RWPE1 (cell line): ENCODE measurements around the gene FAM83F.

Experiments
- CTCF ChIA-PET: fragments of 350-600 bp; sonication (Branson Sonifier 250); formaldehyde crosslinking; extraction: SDS; loops from one replicate; lab custom pipeline; 2021; lab: Yijun Ruan, JAX
- POLR2A ChIA-PET: fragments of 400-600 bp; formaldehyde crosslinking; extraction: SDS; loops from one replicate; lab custom pipeline; 2020; ENCODE audit warnings: antibody characterized with exemption; ENCODE audit not compliant: low non-redundant PET; lab: Yijun Ruan, JAX
- DNase-seq: peaks from one replicate; pipeline ENCODE4 v3.0.0; 2012; ENCODE audit warnings: low spot score
- H3K27ac ChIP-seq: fragments of 450-650 bp; 2 replicates; pipeline ENCODE4 v1.5.1; 2017
- TF ChIP-seq, protein P1 (sequence below): fragments of 450-650 bp; conservative IDR thresholded peaks from 2 replicates; pipeline ENCODE4 v1.5.1; 2017; ENCODE audit warnings: low read depth, mild to moderate bottlenecking

The FAM83F gene

GRCh38 chr22:40030026-40030757 lies 35.4 kb downstream of the FAM83F start:
- DNase-seq: no peak
- ChIA-PET CTCF (interaction anchor here (0.6 kb wide), 1 partner anchor 495 kb away, joined by 3 read pairs; no protein-coding TSS in a partner anchor), POLR2A (no interaction called here)
- TF ChIP-seq, protein P1, sequence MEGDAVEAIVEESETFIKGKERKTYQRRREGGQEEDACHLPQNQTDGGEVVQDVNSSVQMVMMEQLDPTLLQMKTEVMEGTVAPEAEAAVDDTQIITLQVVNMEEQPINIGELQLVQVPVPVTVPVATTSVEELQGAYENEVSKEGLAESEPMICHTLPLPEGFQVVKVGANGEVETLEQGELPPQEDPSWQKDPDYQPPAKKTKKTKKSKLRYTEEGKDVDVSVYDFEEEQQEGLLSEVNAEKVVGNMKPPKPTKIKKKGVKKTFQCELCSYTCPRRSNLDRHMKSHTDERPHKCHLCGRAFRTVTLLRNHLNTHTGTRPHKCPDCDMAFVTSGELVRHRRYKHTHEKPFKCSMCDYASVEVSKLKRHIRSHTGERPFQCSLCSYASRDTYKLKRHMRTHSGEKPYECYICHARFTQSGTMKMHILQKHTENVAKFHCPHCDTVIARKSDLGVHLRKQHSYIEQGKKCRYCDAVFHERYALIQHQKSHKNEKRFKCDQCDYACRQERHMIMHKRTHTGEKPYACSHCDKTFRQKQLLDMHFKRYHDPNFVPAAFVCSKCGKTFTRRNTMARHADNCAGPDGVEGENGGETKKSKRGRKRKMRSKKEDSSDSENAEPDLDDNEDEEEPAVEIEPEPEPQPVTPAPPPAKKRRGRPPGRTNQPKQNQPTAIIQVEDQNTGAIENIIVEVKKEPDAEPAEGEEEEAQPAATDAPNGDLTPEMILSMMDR: no peak
- H3K27ac ChIP-seq: no peak overlapping the region

GRCh38 chr22:40030758-40031095 lies 36.0 kb downstream of the FAM83F start:
- TF ChIP-seq, protein P1: no peak
- no peak for DNase-seq
- CTCF ChIA-PET: no interaction called here
- POLR2A ChIA-PET: no interaction called here
- H3K27ac ChIP-seq: no peak overlapping the region

- TF ChIP-seq, protein P1: no peak
- CTCF ChIA-PET: interaction anchor here (0.7 kb wide), 1 partner anchor 15 kb away, joined by 5 read pairs; no protein-coding TSS in a partner anchor
- H3K27ac ChIP-seq: no peak overlapping the region
- DNase-seq: no peak
- POLR2A ChIA-PET: interaction anchor here (0.5 kb wide), 1 partner anchor 162 kb away, joined by 3 read pairs; no protein-coding TSS in a partner anchor
These were observed 37.2 kb downstream of the FAM83F start for GRCh38 chr22:40031766-40032470.

- ChIA-PET POLR2A (no interaction called here), CTCF (interaction anchor here (0.6 to 1.7 kb wide), 3 partner anchors 9 to 499 kb away, joined by 3 to 8 read pairs (median 3); no protein-coding TSS in a partner anchor)
- no peak for DNase-seq
- H3K27ac ChIP-seq: no peak overlapping the region
- TF ChIP-seq, protein P1: no peak
These were observed 39.0 kb downstream of the FAM83F start for GRCh38 chr22:40033586-40034380.

GRCh38 chr22:40035351-40035750 lies 40.6 kb downstream of the FAM83F start:
- no peak overlapping the region for H3K27ac ChIP-seq
- no peak for DNase-seq
- POLR2A ChIA-PET: no interaction called here
- CTCF ChIA-PET: interaction anchor here (0.6 to 1.2 kb wide), 2 partner anchors 166 to 500 kb away, joined by 3 read pairs; no protein-coding TSS in a partner anchor
- TF ChIP-seq, protein P1: no peak

DNA sequence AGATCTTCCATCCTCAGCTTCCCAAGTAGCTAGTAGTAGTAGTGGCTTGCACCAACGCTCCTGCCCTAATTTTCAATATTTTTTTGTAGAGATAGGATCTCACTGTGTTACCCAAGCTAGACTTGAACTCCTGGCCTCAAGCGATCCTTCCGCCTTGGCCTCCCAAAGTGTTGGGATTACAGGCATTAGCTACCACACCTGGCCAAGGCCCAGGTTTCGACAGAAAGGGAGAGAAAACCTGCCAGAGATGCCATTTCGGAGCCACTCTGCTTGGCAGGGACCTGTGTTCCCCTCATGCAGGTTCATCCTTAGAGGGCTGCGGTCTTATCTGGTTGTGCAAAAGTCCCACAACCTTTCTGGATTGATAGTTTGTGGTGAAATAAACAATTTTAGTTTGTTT lies 41.4 kb downstream of the FAM83F start:
- TF ChIP-seq, protein P1: no peak
- ChIA-PET CTCF (interaction anchor here (0.6 to 1.2 kb wide), 3 partner anchors 165 to 501 kb away, joined by 3 read pairs; no protein-coding TSS in a partner anchor), POLR2A (no interaction called here)
- H3K27ac ChIP-seq: no peak overlapping the region
- no peak for DNase-seq
